IMR-90 (cell line): ENCODE results near the gene KLK11. TPM values are rescaled to one million over a fixed set of nuclear protein-coding genes. Genes with fewer than 3 reads are reported as not detected.

Source experiments
- ATAC-seq: fragments of 200-7000 bp; cut with Tn5 transposase; 2 replicates; pipeline ENCODE4 v1.9.1; 2020; ENCODE audit warnings: low read depth, mild to moderate bottlenecking, moderate library complexity
- BruUV-seq: library from RNA; stranded (reverse); fragments of 400-500 nt; replicated peaks from 2 replicates; lab custom pipeline; 2021; lab: Mats Ljungman, UMichigan
- CTCF ChIA-PET: fragments of 300-600 bp; formaldehyde crosslinking; extraction: SDS; loops from one replicate; lab custom pipeline; 2021; ENCODE audit warnings: antibody characterized with exemption; lab: Yijun Ruan, JAX
- POLR2A ChIA-PET: fragments of 300-600 bp; sonication (Branson Sonifier 250); formaldehyde crosslinking; loops from one replicate; lab custom pipeline; 2022; ENCODE audit warnings: antibody characterized with exemption; ENCODE audit not compliant: unreplicated experiment; lab: Charles Lee
- DNase-seq: peaks from one replicate; pipeline ENCODE4 v3.0.0; 2013
- H2AFZ ChIP-seq: replicated peaks from 2 replicates; pipeline ENCODE3; 2013; ENCODE audit warnings: low read length, mild to moderate bottlenecking; ENCODE audit not compliant: poor library complexity
- H2AK5ac ChIP-seq: 2 replicates; pipeline ENCODE4 v1.6.1; 2013; ENCODE audit warnings: low read depth, low read length, inconsistent platforms
- H2AK9ac ChIP-seq: replicated peaks from 2 replicates; pipeline ENCODE3; 2013; ENCODE audit warnings: mild to moderate bottlenecking, low read depth, low read length, moderate library complexity; ENCODE audit not compliant: poor library complexity
- H2BK120ac ChIP-seq: 2 replicates; pipeline ENCODE4 v1.6.1; 2013; ENCODE audit warnings: low read depth, low read length, inconsistent platforms
- H2BK15ac ChIP-seq: 3 replicates; pipeline ENCODE4 v1.6.1; 2013; ENCODE audit warnings: low read depth, low read length, inconsistent platforms
- H2BK20ac ChIP-seq: 2 replicates; pipeline ENCODE4 v1.6.1; 2013; ENCODE audit warnings: low read depth, mild to moderate bottlenecking, inconsistent platforms, low read length, moderate library complexity
- H2BK5ac ChIP-seq: 2 replicates; pipeline ENCODE4 v1.6.1; 2013; ENCODE audit warnings: mild to moderate bottlenecking, low read depth, low read length, inconsistent platforms; ENCODE audit not compliant: poor library complexity, severe bottlenecking
- H3K14ac ChIP-seq: replicated peaks from 2 replicates; pipeline ENCODE4 v1.6.1; 2013; ENCODE audit warnings: low read depth, low read length, inconsistent platforms
- H3K18ac ChIP-seq: 2 replicates; pipeline ENCODE4 v1.6.1; 2013; ENCODE audit warnings: low read depth, low read length, control low read depth
- H3K23ac ChIP-seq: 2 replicates; pipeline ENCODE4 v1.6.1; 2013; ENCODE audit warnings: low read depth, low read length, inconsistent platforms
- H3K27ac ChIP-seq: 2 replicates; pipeline ENCODE4 v1.5.1; 2013; ENCODE audit warnings: mild to moderate bottlenecking, control low read depth, low read length; ENCODE audit not compliant: insufficient read depth
- H3K27me3 ChIP-seq: 2 replicates; pipeline ENCODE4 v1.6.1; 2013; ENCODE audit warnings: low read length; ENCODE audit not compliant: control insufficient read depth, insufficient read depth
- H3K36me3 ChIP-seq: 2 replicates; pipeline ENCODE4 v1.6.1; 2013; ENCODE audit warnings: low read length, mixed read lengths; ENCODE audit not compliant: control insufficient read depth, insufficient read depth
- H3K4ac ChIP-seq: 2 replicates; pipeline ENCODE4 v1.6.1; 2013; ENCODE audit warnings: low read depth, low read length, inconsistent platforms
- H3K4me1 ChIP-seq: 2 replicates; pipeline ENCODE4 v1.6.1; 2013; ENCODE audit warnings: low read length, mixed read lengths; ENCODE audit not compliant: control insufficient read depth, insufficient read depth
- H3K4me2 ChIP-seq: 2 replicates; pipeline ENCODE4 v1.6.1; 2013; ENCODE audit warnings: low read depth, mild to moderate bottlenecking, control low read depth, low read length, moderate library complexity
- H3K4me3 ChIP-seq: 2 replicates; pipeline ENCODE4 v1.5.1; 2013; ENCODE audit warnings: low read depth, mild to moderate bottlenecking, control low read depth, low read length, moderate library complexity; ENCODE audit not compliant: insufficient read depth
- H3K56ac ChIP-seq: 2 replicates; pipeline ENCODE4 v1.6.1; 2013; ENCODE audit warnings: low read length, inconsistent platforms; ENCODE audit not compliant: insufficient read depth; ENCODE audit errors: extremely low read depth
- H3K79me1 ChIP-seq, 2 experiments: 2 replicates each; pipeline ENCODE4 v1.6.1; 2013; ENCODE audit warnings: low read length in 2 of 2, inconsistent platforms in 1 of 2, low read depth in 1 of 2
- H3K9ac ChIP-seq: 2 replicates; pipeline ENCODE4 v1.6.1; 2013; ENCODE audit warnings: low read depth, low read length, control low read depth
- H3K9me1 ChIP-seq: 2 replicates; pipeline ENCODE4 v1.6.1; 2013; ENCODE audit warnings: low read length, inconsistent platforms; ENCODE audit not compliant: insufficient read depth
- H3K9me3 ChIP-seq: 2 replicates; pipeline ENCODE4 v1.6.1; 2013; ENCODE audit warnings: low read length; ENCODE audit not compliant: control insufficient read depth, insufficient read depth
- H4K20me1 ChIP-seq: 2 replicates; pipeline ENCODE4 v1.6.1; 2013; ENCODE audit warnings: low read length, inconsistent platforms; ENCODE audit not compliant: insufficient read depth
- H4K5ac ChIP-seq: 2 replicates; pipeline ENCODE4 v1.6.1; 2013; ENCODE audit warnings: mild to moderate bottlenecking, low read depth, low read length, control low read depth
- H4K8ac ChIP-seq, 2 experiments: 2 replicates each; pipeline ENCODE4 v1.6.1; 2013; ENCODE audit warnings: low read depth in 2 of 2, low read length in 2 of 2, control low read depth in 1 of 2, inconsistent platforms in 1 of 2
- H4K91ac ChIP-seq: 2 replicates; pipeline ENCODE4 v1.6.1; 2013; ENCODE audit warnings: low read depth, low read length, inconsistent platforms; ENCODE audit not compliant: insufficient read depth
- CEBPB ChIP-seq: IDR thresholded peaks from 2 replicates; pipeline ENCODE4 v1.6.1; 2012; ENCODE audit warnings: low read depth, low read length, improper control_type of control experiment
- FOS ChIP-seq: fragments of 150-350 bp; IDR thresholded peaks from 2 replicates; pipeline ENCODE4 v1.6.1; 2016; ENCODE audit warnings: low read depth, low read length
- MAZ ChIP-seq: IDR thresholded peaks from 2 replicates; pipeline ENCODE4 v1.6.1; 2012; ENCODE audit warnings: low read depth, mild to moderate bottlenecking, low read length, improper control_type of control experiment, moderate library complexity, borderline replicate concordance
- MXI1 ChIP-seq: IDR thresholded peaks from 2 replicates; pipeline ENCODE4 v1.6.1; 2012; ENCODE audit warnings: low read depth, mild to moderate bottlenecking, low read length, moderate library complexity, borderline replicate concordance
- NFE2L2 ChIP-seq: fragments of 150-350 bp; IDR thresholded peaks from 2 replicates; pipeline ENCODE4 v1.6.1; 2016; ENCODE audit warnings: low read depth, mild to moderate bottlenecking, low read length
- RAD21 ChIP-seq: IDR thresholded peaks from 2 replicates; pipeline ENCODE4 v1.6.1; 2012; ENCODE audit warnings: low read length, improper control_type of control experiment
- RCOR1 ChIP-seq: IDR thresholded peaks from 2 replicates; pipeline ENCODE4 v1.6.1; 2012; ENCODE audit warnings: mild to moderate bottlenecking, low read length, improper control_type of control experiment; ENCODE audit not compliant: insufficient replicate concordance
- RFX5 ChIP-seq: IDR thresholded peaks from 2 replicates; pipeline ENCODE4 v1.8.0; 2012; ENCODE audit warnings: low read depth, mild to moderate bottlenecking, low read length, moderate library complexity
- SMC3 ChIP-seq: fragments of 150-350 bp; IDR thresholded peaks from 2 replicates; pipeline ENCODE4 v1.6.1; 2016; ENCODE audit warnings: low read depth, mild to moderate bottlenecking, antibody characterized with exemption, low read length, moderate library complexity
- WGBS, 2 experiments: methylation state at CpG; one replicate each; pipeline versions ENCODE4 v1.1.5 to v1.1.7; 2013; ENCODE audit warnings: missing lambda C conversion rate in 2 of 2; ENCODE audit not compliant: insufficient read length in 1 of 2; ENCODE audit errors: extremely low coverage in 2 of 2; 5-methylcytosine and 5-hydroxymethylcytosine counted together
- dilution Hi-C: fragments of 300-500 bp; cut with HindIII; formaldehyde crosslinking; loops from one replicate; pipeline ENCODE4 v1.14.3; 2018; ENCODE audit warnings: low sequenced_read_pairs; ENCODE audit not compliant: unreplicated experiment
- in situ Hi-C: fragments of 300-500 bp; cut with MboI; formaldehyde crosslinking; loops from 3 replicates; pipeline ENCODE4 v1.14.3; 2019; ENCODE audit warnings: low sequenced_read_pairs, inconsistent platforms, mixed read lengths
- intact Hi-C: fragments of 100-400 bp; cut with micrococcal nuclease; formaldehyde crosslinking; loops from 2 replicates; pipeline ENCODE4 v1.10.0; 2022
- polyA plus RNA-seq, 3 experiments: library from polyadenylated mRNA; depleted of rRNA; stranded (reverse); fragments of >200 nt; gene quantifications; 2 replicates each; pipeline ENCODE4 v1.2.3, GENCODE V29; 2012; ENCODE audit warnings: low replicate concordance in 1 of 3
- total RNA-seq: library from RNA; depleted of rRNA; stranded (reverse); fragments of >200 nt; gene quantifications from 2 replicates; pipeline ENCODE4 v1.2.3, GENCODE V29; 2012
- TF ChIP-seq, protein P1 (sequence below): conservative IDR thresholded peaks from 2 replicates; pipeline ENCODE4 v1.5.1; 2012; ENCODE audit warnings: mild to moderate bottlenecking, low read depth, low read length, improper control_type of control experiment
- TF ChIP-seq, protein P2 (sequence below): fragments of 150-350 bp; IDR thresholded peaks from 2 replicates; pipeline ENCODE4 v1.6.1; 2017; ENCODE audit warnings: mild to moderate bottlenecking, antibody characterized with exemption, low read length, low read depth

The KLK11 gene
- total and polyA plus RNA-seq, 2 of the 4 experiments (the other 2 are of a cell fraction): not detected

DNA sequence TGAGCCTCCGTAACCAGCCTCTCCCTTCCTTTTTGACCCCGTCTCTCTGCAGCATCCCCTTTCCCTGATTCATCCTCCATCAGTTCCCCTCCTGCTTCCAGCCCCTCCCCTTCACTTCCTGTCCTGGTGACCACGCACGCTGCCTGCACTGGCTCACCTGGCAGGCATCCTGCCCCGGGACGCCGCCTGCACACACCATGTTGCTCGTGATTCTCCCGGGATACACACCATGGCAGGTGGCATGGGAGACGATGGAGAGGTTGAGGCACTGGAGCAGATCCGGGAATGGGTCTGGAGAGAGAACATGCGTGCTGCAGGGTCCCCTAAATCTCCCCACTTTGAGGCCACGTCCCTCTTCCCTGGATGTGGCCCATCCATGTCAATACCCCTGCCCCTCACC, 4.2 kb upstream of the KLK11 start:
- no peak overlapping the region for H2AK9ac ChIP-seq
- H3K4me1 ChIP-seq: no peaks in the 10 kb centered on the region
- H2BK120ac ChIP-seq: no peak overlapping the region
- no TSS peak for BruUV-seq
- TF ChIP-seq, protein P1, sequence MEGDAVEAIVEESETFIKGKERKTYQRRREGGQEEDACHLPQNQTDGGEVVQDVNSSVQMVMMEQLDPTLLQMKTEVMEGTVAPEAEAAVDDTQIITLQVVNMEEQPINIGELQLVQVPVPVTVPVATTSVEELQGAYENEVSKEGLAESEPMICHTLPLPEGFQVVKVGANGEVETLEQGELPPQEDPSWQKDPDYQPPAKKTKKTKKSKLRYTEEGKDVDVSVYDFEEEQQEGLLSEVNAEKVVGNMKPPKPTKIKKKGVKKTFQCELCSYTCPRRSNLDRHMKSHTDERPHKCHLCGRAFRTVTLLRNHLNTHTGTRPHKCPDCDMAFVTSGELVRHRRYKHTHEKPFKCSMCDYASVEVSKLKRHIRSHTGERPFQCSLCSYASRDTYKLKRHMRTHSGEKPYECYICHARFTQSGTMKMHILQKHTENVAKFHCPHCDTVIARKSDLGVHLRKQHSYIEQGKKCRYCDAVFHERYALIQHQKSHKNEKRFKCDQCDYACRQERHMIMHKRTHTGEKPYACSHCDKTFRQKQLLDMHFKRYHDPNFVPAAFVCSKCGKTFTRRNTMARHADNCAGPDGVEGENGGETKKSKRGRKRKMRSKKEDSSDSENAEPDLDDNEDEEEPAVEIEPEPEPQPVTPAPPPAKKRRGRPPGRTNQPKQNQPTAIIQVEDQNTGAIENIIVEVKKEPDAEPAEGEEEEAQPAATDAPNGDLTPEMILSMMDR: no peak
- TF ChIP-seq, protein P2, sequence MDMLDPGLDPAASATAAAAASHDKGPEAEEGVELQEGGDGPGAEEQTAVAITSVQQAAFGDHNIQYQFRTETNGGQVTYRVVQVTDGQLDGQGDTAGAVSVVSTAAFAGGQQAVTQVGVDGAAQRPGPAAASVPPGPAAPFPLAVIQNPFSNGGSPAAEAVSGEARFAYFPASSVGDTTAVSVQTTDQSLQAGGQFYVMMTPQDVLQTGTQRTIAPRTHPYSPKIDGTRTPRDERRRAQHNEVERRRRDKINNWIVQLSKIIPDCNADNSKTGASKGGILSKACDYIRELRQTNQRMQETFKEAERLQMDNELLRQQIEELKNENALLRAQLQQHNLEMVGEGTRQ: no peak
- TF ChIP-seq RCOR1 (no peak), RAD21 (no peak), CEBPB (no peak), MXI1 (no peak), SMC3 (no peak), MAZ (no peak), FOS (no peak), NFE2L2 (no peak), RFX5 (no peak)
- H3K4ac ChIP-seq: no peak overlapping the region
- H2BK5ac ChIP-seq: no peak overlapping the region
- no peak overlapping the region for H4K91ac ChIP-seq
- DNase-seq (no peak), ATAC-seq (no peak)
- ChIA-PET CTCF (no interaction called here), POLR2A (no interaction called here)
- H3K4me2 ChIP-seq: no peak overlapping the region
- no peak overlapping the region for H3K4me3 ChIP-seq
- H4K20me1 ChIP-seq: no peaks in the 10 kb centered on the region
- no peaks in the 10 kb centered on the region for H3K27me3 ChIP-seq
- no peak overlapping the region for H3K27ac ChIP-seq
- no peaks in the 10 kb centered on the region for H3K79me1 ChIP-seq
- intact Hi-C loops (no loop called here), dilution Hi-C loops (no loop called here), in situ Hi-C loops (loop anchor here (10.0 kb wide), 1 partner anchor 144 kb away; no protein-coding TSS in a partner anchor)
- no peak overlapping the region for H3K56ac ChIP-seq
- H2BK15ac ChIP-seq: no peak overlapping the region
- no peak overlapping the region for H3K18ac ChIP-seq
- WGBS, 2 experiments: 90% methylated on average over 7 of the region's 13 CpGs; no CpG with 5 or more reads in 1 of the 2 experiments
- H3K9me3 ChIP-seq: peaks cover 8% of the 10 kb centered on the region; the same call in 1 of the 2 replicates
- H2BK20ac ChIP-seq: no peak overlapping the region
- no peak overlapping the region for H3K14ac ChIP-seq
- H4K8ac ChIP-seq: no peak overlapping the region
- H3K23ac ChIP-seq: no peak overlapping the region
- H3K9ac ChIP-seq: no peak overlapping the region
- H3K9me1 ChIP-seq: no peaks in the 10 kb centered on the region
- H3K36me3 ChIP-seq: no peaks in the 10 kb centered on the region
- H2AFZ ChIP-seq: no peak overlapping the region
- no peak overlapping the region for H2AK5ac ChIP-seq
- H4K5ac ChIP-seq: no peak overlapping the region
